ENCODE results near the gene NEK1.

DNA sequence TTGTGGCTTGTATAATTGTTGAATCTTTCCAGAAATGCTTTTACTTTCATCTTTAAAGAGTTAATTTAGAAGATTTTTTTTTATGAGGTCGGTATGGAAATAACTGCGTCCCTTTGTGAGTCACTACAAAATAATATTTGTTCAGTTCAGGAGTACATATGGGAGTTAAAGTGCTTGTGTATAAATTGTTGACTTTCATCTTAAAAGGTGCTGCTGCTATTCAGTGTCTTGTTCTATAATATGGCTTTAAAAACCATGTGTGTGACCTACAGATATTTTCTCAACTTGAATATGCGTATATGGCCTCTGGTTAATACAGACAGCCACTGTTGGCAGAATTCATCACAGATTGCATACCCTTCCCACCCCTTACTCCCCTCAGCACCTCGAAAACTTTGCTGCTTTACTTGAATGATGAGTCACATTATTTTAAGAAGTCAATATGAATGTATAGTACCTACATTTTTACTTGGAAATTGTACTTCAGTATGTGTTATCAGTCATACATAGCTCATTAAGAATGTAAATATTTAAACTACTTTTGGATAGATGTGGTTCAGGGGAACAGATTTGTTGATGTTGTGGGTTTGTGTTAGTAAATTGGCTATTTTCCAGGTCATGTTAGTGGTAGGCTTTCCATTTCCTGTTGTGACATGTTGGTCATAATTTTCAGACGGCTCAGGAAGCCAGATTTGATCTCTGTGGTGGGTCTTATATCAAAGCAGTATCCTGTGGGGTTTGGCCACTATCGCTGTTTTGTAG is 9.5 kb upstream of the NEK1 start:
- TF ChIP-seq, protein P1, sequence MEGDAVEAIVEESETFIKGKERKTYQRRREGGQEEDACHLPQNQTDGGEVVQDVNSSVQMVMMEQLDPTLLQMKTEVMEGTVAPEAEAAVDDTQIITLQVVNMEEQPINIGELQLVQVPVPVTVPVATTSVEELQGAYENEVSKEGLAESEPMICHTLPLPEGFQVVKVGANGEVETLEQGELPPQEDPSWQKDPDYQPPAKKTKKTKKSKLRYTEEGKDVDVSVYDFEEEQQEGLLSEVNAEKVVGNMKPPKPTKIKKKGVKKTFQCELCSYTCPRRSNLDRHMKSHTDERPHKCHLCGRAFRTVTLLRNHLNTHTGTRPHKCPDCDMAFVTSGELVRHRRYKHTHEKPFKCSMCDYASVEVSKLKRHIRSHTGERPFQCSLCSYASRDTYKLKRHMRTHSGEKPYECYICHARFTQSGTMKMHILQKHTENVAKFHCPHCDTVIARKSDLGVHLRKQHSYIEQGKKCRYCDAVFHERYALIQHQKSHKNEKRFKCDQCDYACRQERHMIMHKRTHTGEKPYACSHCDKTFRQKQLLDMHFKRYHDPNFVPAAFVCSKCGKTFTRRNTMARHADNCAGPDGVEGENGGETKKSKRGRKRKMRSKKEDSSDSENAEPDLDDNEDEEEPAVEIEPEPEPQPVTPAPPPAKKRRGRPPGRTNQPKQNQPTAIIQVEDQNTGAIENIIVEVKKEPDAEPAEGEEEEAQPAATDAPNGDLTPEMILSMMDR (IDR thresholded peaks at IDR 0.05): no peak
- TF ChIP-seq POLR2A (IDR thresholded peaks at IDR 0.05): no peak

Measured in uterus (tissue), 2 donors.